CD4-positive, alpha-beta T cell treated with Interleukin-15 for 4 hours (primary cell): ENCODE results near the gene ASCC3.

Experiments used
- DNase-seq: peaks from one replicate; pipeline ENCODE4 v3.0.0-alpha.2; 2020; ENCODE audit warnings: low spot score

The ASCC3 gene

DNA sequence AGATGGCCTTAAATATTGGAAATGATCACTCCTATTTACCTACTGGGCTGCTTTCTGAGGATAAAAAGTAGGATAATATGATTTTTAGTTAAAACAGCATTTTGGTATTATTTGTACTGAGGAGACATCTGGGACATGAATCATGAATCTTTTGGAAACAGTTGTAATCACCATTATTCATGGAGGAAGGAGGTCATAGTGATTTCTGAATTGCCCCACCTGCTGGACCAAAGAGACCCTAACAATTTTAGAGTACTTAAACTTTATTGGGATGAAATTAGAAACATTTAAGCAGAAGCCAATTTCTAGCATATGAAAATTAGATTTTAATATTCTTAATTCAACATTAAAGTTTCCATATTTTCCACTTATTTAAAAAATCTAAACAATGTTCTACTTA lies 308.0 kb downstream of the ASCC3 start:
- DNase-seq = no peak

- no peak for DNase-seq
Measured at GRCh38 chr6:100568255-100568654, 312.9 kb downstream of the ASCC3 start.

DNA sequence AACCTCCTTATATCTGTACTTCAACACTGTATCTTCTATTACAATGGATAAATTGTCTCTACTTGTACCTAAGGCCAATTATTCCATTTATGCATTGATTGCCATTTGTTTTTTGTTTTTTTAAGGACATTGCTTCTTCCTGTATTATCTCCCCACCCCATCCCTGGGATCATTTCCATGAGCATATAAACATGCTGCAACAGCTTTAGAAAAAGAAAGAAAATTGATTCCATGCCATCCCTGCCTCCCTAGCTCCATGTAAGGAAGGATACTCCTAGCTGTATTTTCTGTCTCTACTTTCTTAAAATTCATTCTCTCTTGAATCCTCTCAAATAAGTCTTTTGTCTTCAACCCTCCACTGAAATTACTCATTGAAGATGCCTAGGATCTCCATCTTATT lies 314.6 kb downstream of the ASCC3 start:
- DNase-seq = no peak

DNA sequence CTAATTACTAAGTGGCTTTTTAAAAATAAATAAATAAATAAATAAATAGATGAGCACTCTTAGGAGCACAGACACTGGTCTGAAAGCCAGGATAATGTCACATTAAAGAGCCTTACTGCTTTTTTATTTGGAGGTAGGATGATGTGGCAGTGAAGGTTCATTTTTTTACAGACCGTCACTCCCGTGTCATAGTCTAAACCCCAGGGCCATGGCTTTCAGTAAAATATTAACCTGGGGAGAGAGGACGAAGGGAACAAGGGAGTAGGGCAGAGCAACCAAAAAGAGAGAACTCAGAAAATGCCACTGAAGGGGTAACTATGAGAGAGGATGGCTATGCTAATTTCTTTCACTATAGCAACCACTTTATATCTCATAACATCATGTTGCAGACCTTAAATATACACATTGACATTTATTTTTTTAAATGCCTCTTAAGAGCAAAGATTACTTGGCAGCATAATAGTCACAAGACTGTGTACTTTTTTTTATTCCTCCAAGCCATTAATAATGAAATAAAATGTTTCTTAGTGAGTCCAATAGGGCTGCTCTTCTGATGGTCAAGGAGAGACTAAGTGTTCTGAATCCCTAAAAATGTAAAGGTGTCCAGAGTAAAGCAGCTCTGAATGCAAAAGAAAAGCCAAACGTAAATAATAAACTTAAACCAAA lies 315.6 kb downstream of the ASCC3 start:
- DNase-seq = no peak

GRCh38 chr6:100559859-100560258 lies 321.3 kb downstream of the ASCC3 start:
- no peak for DNase-seq

DNA sequence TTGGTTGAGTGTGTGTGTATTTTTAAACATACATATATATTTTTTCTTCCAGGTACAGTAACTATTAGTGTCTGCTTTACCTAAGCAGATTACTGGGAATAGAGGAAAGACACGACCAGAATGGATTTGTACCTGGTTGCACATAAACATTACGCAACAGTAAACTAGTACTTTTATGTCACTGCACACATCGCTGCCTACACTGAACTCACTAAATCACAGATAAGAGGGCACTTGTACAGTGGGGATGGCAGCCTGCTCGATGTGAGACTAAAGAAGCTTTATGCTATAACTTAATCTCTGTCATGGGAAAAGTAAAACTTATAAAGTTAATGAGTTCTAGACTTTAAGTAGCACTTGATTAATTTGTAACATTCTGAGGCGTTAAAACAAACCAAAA lies 326.9 kb downstream of the ASCC3 start:
- no peak for DNase-seq

- no peak for DNase-seq
Measured at GRCh38 chr6:100553243-100553642, 327.9 kb downstream of the ASCC3 start.

DNA sequence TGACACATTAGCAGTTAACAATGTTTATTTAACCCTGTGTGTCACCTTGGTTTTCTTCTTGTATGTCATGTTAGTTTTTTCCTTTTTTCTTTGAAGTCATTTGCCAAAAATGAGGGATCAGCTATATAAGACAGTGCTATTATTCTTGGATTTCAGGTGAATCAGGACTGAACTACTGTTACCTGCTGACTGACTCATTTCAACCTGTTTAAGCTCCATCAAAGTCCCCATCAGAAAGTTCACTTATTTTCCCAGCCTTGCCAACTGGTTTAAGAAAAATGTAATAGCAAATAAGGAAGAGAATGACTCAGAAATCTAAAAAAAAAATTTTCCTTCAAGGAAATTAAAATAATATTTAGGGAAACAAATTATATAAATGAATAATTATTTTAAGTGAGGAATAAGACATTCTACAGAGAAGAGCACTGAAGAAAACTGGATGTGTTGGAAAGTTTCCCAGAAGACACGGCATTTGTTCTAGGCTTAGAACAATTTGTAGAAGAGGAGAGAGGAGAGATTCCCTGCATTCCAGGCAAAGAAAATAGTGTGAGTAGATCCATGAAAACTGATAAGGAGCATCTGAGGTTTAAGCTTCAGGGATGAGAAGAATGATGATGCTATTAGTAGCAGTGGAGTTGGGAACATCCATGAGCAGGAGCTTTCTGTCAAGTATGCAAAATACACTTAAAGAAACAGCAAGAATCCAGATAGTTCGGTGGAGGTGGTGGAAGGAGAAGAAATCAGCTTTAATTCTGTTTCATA lies 331.5 kb downstream of the ASCC3 start:
- no peak for DNase-seq

- DNase-seq = no peak
Measured at GRCh38 chr6:100538086-100538485, 343.0 kb downstream of the ASCC3 start.

DNA sequence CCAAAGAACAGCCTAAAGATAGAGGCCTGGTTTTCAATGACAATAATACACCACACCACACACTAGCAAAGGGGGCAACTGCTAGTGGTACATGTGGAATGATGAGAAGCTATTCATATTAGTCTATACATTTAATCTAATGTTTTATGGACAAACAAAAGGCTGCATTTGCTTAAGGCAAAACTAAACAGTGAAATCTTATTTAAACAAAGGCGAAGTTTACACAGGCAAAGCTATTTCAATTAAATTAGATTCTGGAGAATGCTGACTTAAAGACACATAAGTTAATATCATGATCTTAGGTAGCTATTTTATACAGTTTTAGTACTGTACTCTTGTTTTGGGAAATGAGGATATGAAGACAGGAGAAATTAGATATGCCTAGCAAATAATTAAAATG lies 362.5 kb downstream of the ASCC3 start:
- DNase-seq = no peak

- DNase-seq = no peak
Measured at GRCh38 chr6:100517633-100518032, 363.5 kb downstream of the ASCC3 start.

- DNase-seq = no peak
Measured at GRCh38 chr6:100517106-100517505, 364.0 kb downstream of the ASCC3 start.

GRCh38 chr6:100514660-100515059 lies 366.5 kb downstream of the ASCC3 start:
- no peak for DNase-seq

GRCh38 chr6:100512203-100512862 lies 368.8 kb downstream of the ASCC3 start:
- no peak for DNase-seq

DNA sequence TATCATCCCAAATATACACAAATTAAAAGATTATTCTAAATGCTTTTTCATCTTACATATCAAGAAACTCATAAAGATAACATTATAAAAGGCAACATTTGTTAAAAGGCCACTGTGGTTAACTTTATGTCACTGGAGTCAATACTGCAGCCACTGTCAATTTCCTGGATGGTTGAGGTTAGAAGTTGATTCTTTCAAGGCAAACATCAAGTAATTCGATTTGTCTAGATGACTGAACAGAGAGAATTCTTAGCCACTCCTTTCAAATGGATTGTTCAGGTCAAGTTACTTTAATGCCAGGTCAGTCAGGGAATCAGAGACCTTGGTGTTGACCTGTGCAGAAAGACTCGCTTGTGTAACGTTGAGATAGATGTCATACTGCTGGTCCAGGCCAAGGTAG lies 372.0 kb downstream of the ASCC3 start:
- no peak for DNase-seq

DNA sequence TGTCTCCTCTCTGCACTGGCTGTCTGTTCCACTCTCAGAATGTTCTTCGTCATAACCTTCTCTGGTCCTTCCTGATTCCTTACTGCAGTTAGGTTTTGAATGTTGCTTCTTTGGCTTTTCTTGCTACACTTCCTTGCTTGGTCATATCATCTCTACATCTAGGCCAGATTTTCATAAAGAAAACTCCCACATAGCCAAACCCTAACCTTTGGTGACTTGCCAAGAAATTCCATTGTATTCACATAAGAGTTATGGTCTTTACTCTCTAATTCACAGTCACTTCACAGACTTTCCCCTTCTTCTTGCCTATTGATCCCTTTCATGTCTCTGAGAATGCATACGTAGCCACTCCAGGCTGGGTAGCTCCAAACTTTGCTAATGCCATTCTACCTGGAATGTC lies 374.5 kb downstream of the ASCC3 start:
- no peak for DNase-seq

- no peak for DNase-seq
Measured at GRCh38 chr6:100504786-100505737, 376.1 kb downstream of the ASCC3 start.

DNA sequence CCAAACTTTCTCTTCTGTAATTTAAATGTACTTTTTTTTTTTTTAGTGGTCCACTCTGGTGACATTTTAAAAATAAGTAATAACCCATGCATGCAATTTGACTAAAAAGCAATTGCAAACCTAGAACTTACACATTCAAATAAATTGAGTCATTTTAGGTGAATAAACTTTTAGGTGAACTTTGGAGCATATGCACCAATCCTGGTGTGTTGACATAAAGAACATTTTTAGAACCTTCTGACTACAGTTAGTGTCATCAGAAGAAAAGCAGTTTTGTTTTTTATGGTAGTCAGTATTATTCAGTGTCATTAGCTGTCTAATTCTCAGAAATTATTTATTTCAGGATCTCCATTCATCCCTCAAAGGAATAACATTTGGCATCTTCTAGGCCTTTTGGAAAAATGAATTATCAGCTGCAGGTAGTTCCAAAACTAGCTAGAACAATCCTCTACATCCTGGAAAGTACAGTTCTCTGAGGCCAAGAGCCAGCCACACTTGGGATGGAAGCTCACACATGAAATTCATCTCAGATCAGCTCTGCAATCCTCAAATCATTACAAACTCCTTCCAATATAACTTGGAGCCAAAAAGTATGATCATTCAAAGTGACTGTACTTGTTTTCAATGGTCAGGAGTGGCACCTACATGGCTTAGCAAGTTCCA lies 378.0 kb downstream of the ASCC3 start:
- DNase-seq = no peak

DNA sequence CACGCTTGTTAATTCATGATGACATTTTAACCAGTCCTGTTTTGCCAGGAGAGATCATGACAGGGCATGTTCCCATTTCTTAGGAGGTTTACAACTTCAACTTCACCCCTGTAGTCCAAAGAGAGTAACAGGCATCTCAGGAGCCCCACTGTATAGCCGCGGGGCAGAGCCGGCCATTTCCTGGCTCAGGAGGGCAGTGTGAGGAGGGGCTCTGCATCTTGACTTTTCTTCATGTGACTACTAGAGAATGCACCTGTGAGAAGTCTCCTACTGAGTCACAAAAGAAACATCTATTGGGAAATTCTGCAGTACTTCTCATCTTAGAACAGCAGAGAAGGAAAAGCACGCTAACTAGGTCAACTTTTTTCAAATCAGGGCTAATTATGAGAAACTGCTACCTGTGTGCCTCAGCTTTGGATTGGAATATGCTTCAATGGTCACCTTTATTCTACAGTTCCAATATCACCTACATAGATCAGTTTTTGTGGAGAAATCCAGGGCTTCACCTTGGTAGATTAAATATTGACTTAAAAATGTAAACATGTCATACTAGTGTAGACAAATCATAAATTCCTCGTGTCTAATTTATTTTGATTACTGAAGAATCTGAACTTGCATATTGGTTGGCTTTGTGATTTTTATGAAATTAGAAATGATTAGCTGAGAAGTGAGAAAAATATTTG lies 387.8 kb downstream of the ASCC3 start:
- DNase-seq = no peak

GRCh38 chr6:100491952-100492670 lies 389.0 kb downstream of the ASCC3 start:
- DNase-seq = no peak
